IPS DF 19.7 (cell line): ENCODE data around the gene COL4A2.

Experiments used
- DNase-seq: peaks from one replicate; pipeline ENCODE4 v3.0.0-alpha.2; 2013; ENCODE audit warnings: low read depth, low spot score

Gene COL4A2

GRCh38 chr13:110322126-110322827, 15.2 kb downstream of the COL4A2 start:
- no peak for DNase-seq

- DNase-seq: no peak
These were observed 15.7 kb downstream of the COL4A2 start for GRCh38 chr13:110322828-110323171.

GRCh38 chr13:110323172-110323891, 16.2 kb downstream of the COL4A2 start:
- DNase-seq: no peak

GRCh38 chr13:110324026-110324749, 17.1 kb downstream of the COL4A2 start:
- DNase-seq: no peak

DNA sequence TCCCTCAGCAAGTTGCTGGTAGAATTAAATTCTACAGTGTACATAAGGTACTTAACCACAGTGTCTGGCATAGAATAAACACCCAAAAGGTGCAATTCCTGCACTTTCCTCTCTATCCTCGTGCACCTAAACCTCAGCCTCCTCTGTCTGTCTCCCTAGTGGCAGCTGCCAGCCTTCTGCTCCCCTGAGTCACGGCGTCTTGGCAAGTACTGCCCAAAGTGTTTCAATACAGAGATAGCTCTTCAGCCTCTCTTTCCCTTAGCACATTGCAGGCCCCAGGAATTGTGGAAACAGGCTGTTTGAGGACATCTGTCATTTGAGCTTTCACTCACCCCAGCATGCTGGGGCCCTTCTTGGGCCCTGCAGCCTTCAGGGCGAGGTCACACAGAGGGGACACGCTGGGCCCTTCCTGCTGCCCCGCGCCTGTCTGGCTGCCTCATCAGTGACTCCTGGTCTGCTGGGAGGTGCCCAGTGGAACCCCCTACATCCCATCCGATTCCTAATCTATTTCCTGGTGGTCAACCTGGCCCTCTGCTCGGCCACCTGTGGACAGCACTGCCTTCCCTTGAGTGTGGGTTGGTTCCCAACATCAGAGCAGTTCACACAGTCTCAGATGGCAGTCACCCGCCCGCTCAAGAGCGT, 19.3 kb downstream of the COL4A2 start:
- no peak for DNase-seq

- DNase-seq: no peak
These were observed 20.1 kb downstream of the COL4A2 start for GRCh38 chr13:110327051-110327721.

DNA sequence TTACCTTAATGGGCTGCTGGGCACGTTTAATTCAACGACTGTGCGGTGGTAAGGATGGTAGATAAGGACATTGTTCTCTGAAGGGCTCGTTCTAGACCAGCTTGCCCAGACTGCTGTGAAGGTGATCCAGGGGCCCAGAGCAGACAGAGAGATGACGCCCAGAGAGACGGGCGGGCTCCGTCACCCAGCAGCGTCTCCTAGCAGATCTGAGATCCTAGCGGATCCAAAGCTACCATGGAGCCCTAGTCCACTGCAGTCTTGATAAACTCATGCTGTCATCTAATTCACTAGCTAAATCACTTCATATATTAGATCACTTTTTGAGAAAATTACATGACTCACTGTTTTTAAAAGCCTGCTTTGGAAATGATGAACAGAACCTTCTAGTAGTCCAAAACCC, 21.5 kb downstream of the COL4A2 start:
- no peak for DNase-seq

DNA sequence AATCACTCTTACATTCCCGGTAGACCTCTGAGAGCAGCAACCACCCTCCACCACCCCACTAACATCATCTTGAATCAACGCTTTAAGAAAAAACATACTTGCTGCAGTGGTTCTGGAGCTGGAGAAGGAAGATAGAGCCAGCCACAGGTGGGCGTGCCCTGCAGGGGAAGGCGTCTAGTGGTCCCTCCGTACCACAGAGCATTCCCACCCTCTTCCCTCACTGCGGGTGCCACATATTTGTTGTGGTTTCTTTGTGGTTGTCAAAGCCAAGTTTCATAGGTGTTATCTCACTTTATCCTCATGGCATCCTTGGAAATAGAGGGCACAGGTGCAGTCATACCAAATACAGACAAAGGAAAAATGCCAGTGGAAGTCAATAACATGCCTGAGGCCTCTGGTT, 22.2 kb downstream of the COL4A2 start:
- DNase-seq: no peak

GRCh38 chr13:110329798-110330461, 22.8 kb downstream of the COL4A2 start:
- DNase-seq: no peak

DNA sequence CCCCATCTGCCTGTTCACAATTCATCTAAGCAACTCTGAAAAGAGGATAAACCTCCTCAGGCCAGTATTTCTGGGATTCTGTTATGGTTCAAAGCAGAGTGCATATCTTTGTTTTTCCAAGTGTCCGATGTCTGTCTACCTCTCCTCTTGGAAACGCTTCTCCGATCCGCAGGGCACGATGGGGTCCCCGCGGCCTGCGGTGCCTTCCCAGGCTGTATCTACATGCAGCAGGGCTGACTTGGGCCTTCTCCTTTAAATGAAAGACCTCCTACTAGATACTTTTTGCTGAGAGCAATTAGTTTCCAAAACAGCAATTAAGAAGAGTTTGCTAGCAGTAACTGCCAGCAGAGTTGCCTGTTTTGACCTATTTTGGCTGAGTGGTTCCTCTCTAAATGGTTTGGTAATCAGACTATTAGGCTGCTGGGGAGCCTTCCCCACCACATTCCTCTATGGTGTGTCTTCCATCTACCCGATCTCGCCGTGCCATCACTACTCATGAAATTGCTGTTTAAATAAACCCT, 23.5 kb downstream of the COL4A2 start:
- no peak for DNase-seq

GRCh38 chr13:110331362-110331761, 24.3 kb downstream of the COL4A2 start:
- DNase-seq: no peak

GRCh38 chr13:110332750-110333149, 25.7 kb downstream of the COL4A2 start:
- DNase-seq: no peak

- no peak for DNase-seq
These were observed 26.8 kb downstream of the COL4A2 start for GRCh38 chr13:110333837-110334236.

GRCh38 chr13:110334256-110334655, 27.2 kb downstream of the COL4A2 start:
- no peak for DNase-seq

GRCh38 chr13:110334841-110335490, 27.9 kb downstream of the COL4A2 start:
- no peak for DNase-seq

DNA sequence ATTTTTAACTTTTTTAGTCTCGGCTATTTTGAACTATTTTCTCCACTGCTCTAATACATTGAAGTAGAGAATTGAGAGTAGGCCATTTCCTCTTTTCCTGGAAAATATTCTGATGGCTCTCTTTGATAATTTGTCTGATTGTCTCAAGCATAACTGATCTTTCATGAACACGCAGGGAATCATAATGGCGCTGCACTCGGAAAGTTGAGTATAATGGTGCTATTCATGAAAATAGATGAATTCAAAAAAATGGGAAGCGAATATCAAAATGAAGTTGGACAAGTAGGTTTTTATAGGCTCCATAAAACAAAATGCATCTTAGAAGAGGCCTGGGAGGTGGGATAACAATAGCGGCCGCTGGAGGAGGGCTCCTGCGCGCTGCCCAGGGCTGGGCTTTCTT, 29.0 kb downstream of the COL4A2 start:
- DNase-seq: no peak

DNA sequence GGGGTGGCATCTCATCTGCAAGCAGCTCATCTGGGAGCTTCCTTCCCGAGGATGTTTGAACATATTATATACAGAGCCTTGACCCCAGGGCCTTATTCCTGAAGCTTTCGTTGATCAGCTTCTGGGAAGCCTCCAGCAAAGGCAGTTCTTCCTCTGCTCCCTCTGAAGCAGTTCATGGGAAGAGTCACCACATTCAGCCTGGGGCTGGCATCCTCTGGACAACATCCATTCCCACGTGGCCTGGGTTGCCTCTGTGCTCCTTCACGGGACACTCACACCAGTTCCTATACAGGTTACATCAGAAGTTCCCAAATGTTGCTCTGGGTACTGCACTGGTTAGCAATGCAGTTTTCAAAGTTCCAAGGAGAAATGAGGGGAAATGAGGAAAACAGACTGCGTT, 29.6 kb downstream of the COL4A2 start:
- DNase-seq: no peak

GRCh38 chr13:110337247-110337646, 30.2 kb downstream of the COL4A2 start:
- DNase-seq: no peak

- no peak for DNase-seq
These were observed 31.5 kb downstream of the COL4A2 start for GRCh38 chr13:110338441-110339101.

- DNase-seq: no peak
These were observed 32.2 kb downstream of the COL4A2 start for GRCh38 chr13:110339263-110339662.
